SU-DHL-6 (cell line): Measurements from ENCODE around the gene AFG1L.

Source experiments
- EZH2phosphoT487 ChIP-seq: fragments of 200-600 bp; sonication (generic), shearing (Covaris generic); conservative IDR thresholded peaks from 2 replicates; pipeline ENCODE4 v1.6.1; 2018; ENCODE audit warnings: mild to moderate bottlenecking, antibody characterized with exemption, low read length, moderate library complexity, mixed read lengths
- TF ChIP-seq, protein P1 (sequence below): fragments of 200-600 bp; sonication (generic); IDR thresholded peaks from one replicate; pipeline ENCODE4 v1.5.1; 2017; ENCODE audit warnings: antibody characterized with exemption, mild to moderate bottlenecking, low read length, moderate library complexity; ENCODE audit not compliant: insufficient read depth, poor library complexity, severe bottlenecking

DNA sequence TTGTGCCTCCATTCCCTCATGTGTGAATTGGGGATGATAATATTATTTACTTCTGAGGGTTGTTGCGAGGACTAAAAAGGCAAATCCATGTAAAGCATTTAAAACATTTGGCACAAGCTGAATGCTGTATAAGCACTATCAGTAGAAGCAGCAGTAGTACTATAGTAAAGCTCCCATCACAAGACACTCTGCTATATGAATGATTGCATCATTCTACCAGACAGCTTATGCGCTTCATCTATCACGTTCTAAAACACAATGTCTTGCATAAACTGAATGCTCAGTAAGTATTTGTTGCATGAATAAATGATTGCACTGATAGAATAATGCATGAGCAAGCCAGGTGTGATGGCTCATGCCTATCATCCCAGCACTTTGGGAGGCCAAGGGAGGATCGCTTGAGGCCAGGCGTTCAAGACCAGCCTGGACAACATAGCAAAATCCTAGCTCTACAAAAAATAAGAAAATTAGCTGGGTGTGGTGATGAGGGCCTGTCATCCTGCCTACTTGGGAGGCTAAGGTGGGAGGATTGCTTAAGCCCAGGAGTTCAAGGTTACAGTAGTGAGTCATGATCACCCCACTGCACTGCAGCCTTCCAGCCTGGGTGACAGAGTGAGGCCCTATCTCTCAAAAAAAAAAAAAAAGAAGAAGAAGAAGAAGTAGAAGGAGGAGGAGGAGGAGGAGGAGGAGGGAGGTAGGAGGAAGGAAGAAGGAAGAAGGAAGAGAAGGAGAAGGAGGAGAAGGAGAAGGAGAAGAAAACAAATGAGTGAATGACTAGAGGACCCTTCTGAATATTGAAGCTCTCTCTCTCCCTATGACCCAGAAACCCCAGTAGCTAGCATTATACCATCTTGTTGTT lies 215.8 kb downstream of the AFG1L start:
- TF ChIP-seq, protein P1, sequence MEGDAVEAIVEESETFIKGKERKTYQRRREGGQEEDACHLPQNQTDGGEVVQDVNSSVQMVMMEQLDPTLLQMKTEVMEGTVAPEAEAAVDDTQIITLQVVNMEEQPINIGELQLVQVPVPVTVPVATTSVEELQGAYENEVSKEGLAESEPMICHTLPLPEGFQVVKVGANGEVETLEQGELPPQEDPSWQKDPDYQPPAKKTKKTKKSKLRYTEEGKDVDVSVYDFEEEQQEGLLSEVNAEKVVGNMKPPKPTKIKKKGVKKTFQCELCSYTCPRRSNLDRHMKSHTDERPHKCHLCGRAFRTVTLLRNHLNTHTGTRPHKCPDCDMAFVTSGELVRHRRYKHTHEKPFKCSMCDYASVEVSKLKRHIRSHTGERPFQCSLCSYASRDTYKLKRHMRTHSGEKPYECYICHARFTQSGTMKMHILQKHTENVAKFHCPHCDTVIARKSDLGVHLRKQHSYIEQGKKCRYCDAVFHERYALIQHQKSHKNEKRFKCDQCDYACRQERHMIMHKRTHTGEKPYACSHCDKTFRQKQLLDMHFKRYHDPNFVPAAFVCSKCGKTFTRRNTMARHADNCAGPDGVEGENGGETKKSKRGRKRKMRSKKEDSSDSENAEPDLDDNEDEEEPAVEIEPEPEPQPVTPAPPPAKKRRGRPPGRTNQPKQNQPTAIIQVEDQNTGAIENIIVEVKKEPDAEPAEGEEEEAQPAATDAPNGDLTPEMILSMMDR, result no peak
- TF ChIP-seq EZH2phosphoT487, result no peak
